T-helper 9 cell (primary cell): ENCODE data around the gene TRMT6.

Experiments used
- DNase-seq: peaks from one replicate; pipeline ENCODE4 v3.0.0-alpha.2; 2020

Gene TRMT6

DNA sequence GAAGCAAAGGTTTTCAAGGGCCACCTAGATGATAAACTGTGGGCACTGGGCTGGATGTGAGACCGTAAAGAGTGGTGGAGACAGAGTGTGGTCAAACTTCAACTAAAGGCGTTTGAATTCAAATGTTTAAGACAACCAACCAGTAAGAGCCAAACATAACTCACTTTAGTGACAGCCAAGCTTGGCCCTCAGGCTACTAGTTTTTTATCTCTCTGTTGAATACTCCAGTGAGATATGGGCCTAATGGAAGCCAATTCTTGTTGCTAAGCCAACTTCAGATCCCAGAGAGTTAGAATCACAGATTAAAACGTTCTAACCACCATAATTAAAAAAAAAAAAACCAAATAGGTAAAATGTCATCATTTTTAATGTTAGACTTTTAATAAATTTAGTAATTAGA, 57.3 kb downstream of the TRMT6 start:
- DNase-seq = no peak

DNA sequence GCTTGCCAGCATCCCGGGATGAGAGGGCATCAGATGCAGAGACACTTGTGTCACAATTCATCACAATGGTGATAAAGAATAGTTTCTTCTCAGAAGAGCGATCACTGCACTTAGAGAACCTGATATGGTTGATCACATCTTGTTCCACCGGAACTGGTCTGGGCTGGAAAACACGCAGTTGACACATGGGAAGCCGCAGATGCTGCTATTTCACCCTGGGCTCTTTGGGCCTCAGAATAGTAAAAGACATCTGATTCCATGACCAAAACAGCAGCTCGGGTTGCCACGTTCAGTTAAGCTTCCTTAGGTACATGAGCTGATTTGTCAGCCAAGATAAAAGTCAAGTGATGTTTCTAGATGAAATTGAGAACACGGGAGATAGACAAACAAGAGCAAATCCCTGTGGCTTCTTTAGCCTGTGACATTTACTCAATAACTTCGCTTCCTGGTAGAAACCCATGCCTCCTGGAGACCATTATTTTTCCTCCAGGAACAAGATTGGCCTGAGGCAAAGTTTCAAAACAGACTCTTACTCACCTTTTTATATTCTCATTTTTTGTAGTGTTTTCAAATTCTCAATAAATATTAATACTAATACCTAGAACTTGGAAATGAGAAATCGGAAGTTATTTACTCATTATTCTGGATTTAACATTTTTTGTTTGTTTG, 59.4 kb downstream of the TRMT6 start:
- no peak for DNase-seq

DNA sequence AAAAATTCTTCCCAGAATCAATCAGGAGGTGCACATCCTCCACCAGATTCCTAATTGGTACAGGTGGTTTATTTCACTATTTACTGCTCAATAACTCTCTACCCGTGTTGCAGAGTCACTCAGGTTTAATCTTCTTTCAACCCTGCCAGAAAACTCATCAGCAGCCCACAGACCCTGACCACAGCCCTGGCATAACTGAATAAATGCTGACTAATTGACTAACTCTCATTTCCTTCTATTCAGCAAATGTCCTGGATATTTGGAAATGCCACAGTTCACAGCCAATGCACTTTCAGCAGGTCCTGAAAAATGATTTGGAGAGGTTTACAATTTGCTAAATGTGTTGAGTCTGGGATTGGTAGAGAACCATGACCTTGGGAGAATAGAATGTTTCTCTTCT, 62.3 kb downstream of the TRMT6 start:
- DNase-seq = no peak

DNA sequence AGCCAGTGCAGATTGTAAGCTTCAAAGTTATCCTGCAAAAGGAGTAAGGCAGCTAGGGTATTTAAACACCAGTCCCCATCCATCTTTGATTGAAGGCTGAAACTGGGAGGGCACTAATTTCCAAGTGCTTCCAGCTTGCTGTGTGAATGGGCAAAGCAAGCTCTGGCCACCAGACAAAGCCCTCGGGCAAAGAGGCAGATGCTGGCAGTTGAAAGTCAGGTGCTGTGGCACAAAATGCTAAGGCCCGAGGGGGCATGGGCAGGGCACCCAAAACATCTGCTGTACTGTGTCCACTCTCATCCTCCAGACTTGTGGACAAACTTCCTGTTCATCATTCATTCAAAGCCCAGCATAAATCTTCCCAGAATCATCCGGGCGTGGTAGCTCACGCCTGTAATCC, 62.9 kb downstream of the TRMT6 start:
- DNase-seq = no peak
